HepG2 (cell line): ENCODE measurements around the gene P3H4. TPM values are rescaled to one million over a fixed set of nuclear protein-coding genes. Genes with fewer than 3 reads are reported as not detected.

Experiments
- CCDC6 ChIP-seq: sonication (generic); formaldehyde crosslinking; IDR thresholded peaks from 2 replicates; pipeline ENCODE4 v1.8.1; 2022; ENCODE audit warnings: mild to moderate bottlenecking, missing genetic modification reagents, moderate library complexity
- CHD2 ChIP-seq: IDR thresholded peaks from 2 replicates; pipeline ENCODE4 v1.6.1; 2011; ENCODE audit warnings: low read depth, low read length, improper control_type of control experiment
- DMAP1 ChIP-seq: IDR thresholded peaks from 2 replicates; pipeline ENCODE4 v1.6.1; 2016
- FIP1L1 ChIP-seq: fragments of 200-400 bp; formaldehyde crosslinking; IDR thresholded peaks from 2 replicates; pipeline ENCODE4 v1.6.1; 2018; ENCODE audit warnings: low read depth, mild to moderate bottlenecking, low read length, moderate library complexity, borderline replicate concordance; ENCODE audit not compliant: insufficient read depth
- FOXM1 ChIP-seq: sonication (generic); formaldehyde crosslinking; IDR thresholded peaks from 2 replicates; pipeline ENCODE4 v1.5.0; 2020; ENCODE audit warnings: missing genetic modification reagents
- GABPB1 ChIP-seq: IDR thresholded peaks from 2 replicates; pipeline ENCODE4 v1.6.1; 2016; ENCODE audit warnings: mild to moderate bottlenecking, missing genetic modification reagents, moderate library complexity, missing compliant biosample characterization
- GTF3A ChIP-seq: sonication (generic); formaldehyde crosslinking; conservative IDR thresholded peaks from 2 replicates; pipeline ENCODE4 v1.4.0; 2020; ENCODE audit warnings: mild to moderate bottlenecking, missing genetic modification reagents
- HOXA3 ChIP-seq: sonication (generic); formaldehyde crosslinking; IDR thresholded peaks from 2 replicates; pipeline ENCODE4 v1.5.0; 2020; ENCODE audit warnings: missing genetic modification reagents
- MTERF4 ChIP-seq: sonication (generic); formaldehyde crosslinking; IDR thresholded peaks from 2 replicates; pipeline ENCODE4 v1.8.0; 2023; ENCODE audit warnings: mild to moderate bottlenecking, missing genetic modification reagents
- NFKB2 ChIP-seq: sonication (generic); formaldehyde crosslinking; IDR thresholded peaks from 2 replicates; pipeline ENCODE4 v1.4.0; 2020; ENCODE audit warnings: missing genetic modification reagents, borderline replicate concordance
- NFYC ChIP-seq: IDR thresholded peaks from 2 replicates; pipeline ENCODE4 v1.6.1; 2016; ENCODE audit warnings: missing genetic modification reagents, missing compliant biosample characterization
- RORA ChIP-seq: sonication (generic); formaldehyde crosslinking; IDR thresholded peaks from 2 replicates; pipeline ENCODE4 v1.5.0; 2020; ENCODE audit warnings: mild to moderate bottlenecking, missing genetic modification reagents, moderate library complexity
- SIN3A ChIP-seq: IDR thresholded peaks from 2 replicates; pipeline ENCODE4 v1.6.1; 2011; ENCODE audit warnings: low read depth, mild to moderate bottlenecking, control low read depth, low read length, borderline replicate concordance
- TAF1 ChIP-seq: sonication (generic); formaldehyde crosslinking; IDR thresholded peaks from 2 replicates; pipeline ENCODE4 v1.4.0; 2020; ENCODE audit warnings: missing genetic modification reagents
- THRA ChIP-seq: sonication (generic); formaldehyde crosslinking; IDR thresholded peaks from 2 replicates; pipeline ENCODE4 v1.4.0; 2020; ENCODE audit warnings: missing genetic modification reagents, borderline replicate concordance
- ZC3H4 ChIP-seq: sonication (generic); formaldehyde crosslinking; IDR thresholded peaks from 2 replicates; pipeline ENCODE4 v1.4.0; 2020; ENCODE audit warnings: missing genetic modification reagents, borderline replicate concordance
- ZNF20 ChIP-seq: sonication (generic); formaldehyde crosslinking; IDR thresholded peaks from 2 replicates; pipeline ENCODE4 v1.4.0; 2020; ENCODE audit warnings: mild to moderate bottlenecking, moderate library complexity, missing genetic modification reagents
- ZNF607 ChIP-seq: sonication (generic); formaldehyde crosslinking; IDR thresholded peaks from 2 replicates; pipeline ENCODE4 v1.5.1; 2020; ENCODE audit warnings: missing genetic modification reagents, mild to moderate bottlenecking, borderline replicate concordance
- ZNF678 ChIP-seq: sonication (generic); formaldehyde crosslinking; IDR thresholded peaks from 2 replicates; pipeline ENCODE4 v1.4.0; 2020; ENCODE audit warnings: mild to moderate bottlenecking, missing genetic modification reagents
- ZNF816 ChIP-seq: sonication (generic); formaldehyde crosslinking; IDR thresholded peaks from 2 replicates; pipeline ENCODE4 v1.8.0; 2022; ENCODE audit warnings: missing genetic modification reagents, mild to moderate bottlenecking, borderline replicate concordance
- ZSCAN31 ChIP-seq: sonication (generic); formaldehyde crosslinking; IDR thresholded peaks from 2 replicates; pipeline ENCODE4 v1.5.0; 2020; ENCODE audit warnings: low read depth, mild to moderate bottlenecking, missing genetic modification reagents
- polyA plus RNA-seq, 8 experiments: library from polyadenylated mRNA; depleted of rRNA in 3 of 8; stranded (reverse) in 7 of 8; unstranded in 1 of 8; fragments of >200 nt; fragmentation: Illumina TruSeq in 4 of 8; extraction: Trizol in 4 of 8; gene quantifications; 2 replicates each; pipeline versions ENCODE4 v1.2.1 to v1.2.3, GENCODE V29; 2011 to 2016; ENCODE audit warnings: low read depth in 4 of 8, missing spikeins in 1 of 8, mixed read lengths in 1 of 8; ENCODE audit not compliant: insufficient read depth in 1 of 8
- total RNA-seq, 5 experiments: library from RNA; depleted of rRNA; stranded (reverse); fragments of >200 nt; fragmentation: Illumina TruSeq; extraction: Trizol; gene quantifications; 2 replicates each; pipeline ENCODE4 v1.2.3, GENCODE V29; 2016; ENCODE audit warnings: low read depth in 1 of 5
- TF ChIP-seq, protein P1 (sequence below): sonication (generic); formaldehyde crosslinking; IDR thresholded peaks from 2 replicates; pipeline ENCODE4 v1.4.0; 2020; ENCODE audit warnings: missing genetic modification reagents

The P3H4 gene
- total and polyA plus RNA-seq, 2 of the 13 experiments (the other 11 are each of a cell fraction or from before 2014, with no cell fraction given), result 37.1 to 50.6 TPM

DNA sequence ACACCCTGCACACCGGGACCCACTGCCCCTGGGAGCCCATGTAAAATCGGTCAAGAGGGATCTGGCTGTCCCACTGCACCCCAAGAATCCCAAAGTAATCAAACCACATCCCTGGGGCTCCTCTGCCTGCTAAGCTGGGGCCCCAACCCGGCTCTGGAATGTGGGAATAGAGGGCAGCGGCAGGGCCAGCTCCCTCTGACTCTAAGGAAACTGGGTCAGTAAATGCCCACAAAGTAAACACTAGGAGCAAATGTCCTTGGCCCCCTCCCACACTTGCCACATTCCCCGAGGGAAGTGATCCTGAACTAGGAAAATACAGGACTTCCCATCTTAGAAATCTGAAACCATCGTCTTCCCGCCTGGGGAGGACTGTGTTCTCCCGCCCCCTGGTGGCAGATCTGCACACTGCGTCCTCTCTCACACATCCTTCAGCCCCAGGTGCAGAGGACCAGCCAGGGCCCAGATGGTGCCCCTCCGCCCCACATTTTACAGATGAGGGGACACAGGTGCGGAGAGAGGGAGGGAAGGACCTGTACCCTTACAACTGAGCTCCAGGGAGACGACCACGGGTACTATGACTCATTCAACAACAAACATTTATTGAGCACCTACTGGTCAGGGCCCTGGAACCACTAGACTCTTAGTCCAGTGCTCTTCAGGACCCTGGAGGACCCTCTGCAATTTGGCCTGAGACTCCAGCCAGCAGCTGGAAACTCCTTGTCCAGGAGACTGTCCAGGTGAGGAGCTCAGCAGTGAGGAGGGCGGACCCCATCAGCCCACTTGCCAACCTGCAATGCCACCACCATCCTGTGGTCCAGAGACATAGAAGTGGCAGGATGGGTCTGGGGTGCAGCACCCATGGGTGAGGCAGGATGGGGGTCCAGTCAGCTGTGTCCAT is 10.1 kb downstream of the P3H4 start (continued):
- TF ChIP-seq ZNF20 (CRISPR knock-in tag) (no peak), MTERF4 (CRISPR knock-in tag) (no peak), SIN3A (no peak), GABPB1 (CRISPR knock-in tag) (peak; percentile 26; the same call in 1 of the 2 replicates), ZNF678 (CRISPR knock-in tag) (no peak), NFKB2 (CRISPR knock-in tag) (no peak), RORA (CRISPR knock-in tag) (no peak), CCDC6 (CRISPR knock-in tag) (peak; percentile 45; the same call in 1 of the 2 replicates), HOXA3 (peak; percentile 48; the same call in 1 of the 2 replicates), TAF1 (CRISPR knock-in tag) (no peak), ZSCAN31 (CRISPR knock-in tag) (0 out of 2 replicates have a peak, but pooled peaks have one; percentile 46), DMAP1 (no peak; the same call in 1 of the 2 replicates), ZNF816 (CRISPR knock-in tag) (no peak), GTF3A (CRISPR knock-in tag) (peak; percentile 73; the same call in 1 of the 2 replicates), FOXM1 (CRISPR knock-in tag) (no peak), ZC3H4 (CRISPR knock-in tag) (no peak; the same call in 1 of the 2 replicates), FIP1L1 (no peak), NFYC (CRISPR knock-in tag) (no peak), THRA (CRISPR knock-in tag) (peak; percentile 55; the same call in 1 of the 2 replicates), CHD2 (no peak), ZNF607 (CRISPR knock-in tag) (no peak)
- TF ChIP-seq, protein P1, sequence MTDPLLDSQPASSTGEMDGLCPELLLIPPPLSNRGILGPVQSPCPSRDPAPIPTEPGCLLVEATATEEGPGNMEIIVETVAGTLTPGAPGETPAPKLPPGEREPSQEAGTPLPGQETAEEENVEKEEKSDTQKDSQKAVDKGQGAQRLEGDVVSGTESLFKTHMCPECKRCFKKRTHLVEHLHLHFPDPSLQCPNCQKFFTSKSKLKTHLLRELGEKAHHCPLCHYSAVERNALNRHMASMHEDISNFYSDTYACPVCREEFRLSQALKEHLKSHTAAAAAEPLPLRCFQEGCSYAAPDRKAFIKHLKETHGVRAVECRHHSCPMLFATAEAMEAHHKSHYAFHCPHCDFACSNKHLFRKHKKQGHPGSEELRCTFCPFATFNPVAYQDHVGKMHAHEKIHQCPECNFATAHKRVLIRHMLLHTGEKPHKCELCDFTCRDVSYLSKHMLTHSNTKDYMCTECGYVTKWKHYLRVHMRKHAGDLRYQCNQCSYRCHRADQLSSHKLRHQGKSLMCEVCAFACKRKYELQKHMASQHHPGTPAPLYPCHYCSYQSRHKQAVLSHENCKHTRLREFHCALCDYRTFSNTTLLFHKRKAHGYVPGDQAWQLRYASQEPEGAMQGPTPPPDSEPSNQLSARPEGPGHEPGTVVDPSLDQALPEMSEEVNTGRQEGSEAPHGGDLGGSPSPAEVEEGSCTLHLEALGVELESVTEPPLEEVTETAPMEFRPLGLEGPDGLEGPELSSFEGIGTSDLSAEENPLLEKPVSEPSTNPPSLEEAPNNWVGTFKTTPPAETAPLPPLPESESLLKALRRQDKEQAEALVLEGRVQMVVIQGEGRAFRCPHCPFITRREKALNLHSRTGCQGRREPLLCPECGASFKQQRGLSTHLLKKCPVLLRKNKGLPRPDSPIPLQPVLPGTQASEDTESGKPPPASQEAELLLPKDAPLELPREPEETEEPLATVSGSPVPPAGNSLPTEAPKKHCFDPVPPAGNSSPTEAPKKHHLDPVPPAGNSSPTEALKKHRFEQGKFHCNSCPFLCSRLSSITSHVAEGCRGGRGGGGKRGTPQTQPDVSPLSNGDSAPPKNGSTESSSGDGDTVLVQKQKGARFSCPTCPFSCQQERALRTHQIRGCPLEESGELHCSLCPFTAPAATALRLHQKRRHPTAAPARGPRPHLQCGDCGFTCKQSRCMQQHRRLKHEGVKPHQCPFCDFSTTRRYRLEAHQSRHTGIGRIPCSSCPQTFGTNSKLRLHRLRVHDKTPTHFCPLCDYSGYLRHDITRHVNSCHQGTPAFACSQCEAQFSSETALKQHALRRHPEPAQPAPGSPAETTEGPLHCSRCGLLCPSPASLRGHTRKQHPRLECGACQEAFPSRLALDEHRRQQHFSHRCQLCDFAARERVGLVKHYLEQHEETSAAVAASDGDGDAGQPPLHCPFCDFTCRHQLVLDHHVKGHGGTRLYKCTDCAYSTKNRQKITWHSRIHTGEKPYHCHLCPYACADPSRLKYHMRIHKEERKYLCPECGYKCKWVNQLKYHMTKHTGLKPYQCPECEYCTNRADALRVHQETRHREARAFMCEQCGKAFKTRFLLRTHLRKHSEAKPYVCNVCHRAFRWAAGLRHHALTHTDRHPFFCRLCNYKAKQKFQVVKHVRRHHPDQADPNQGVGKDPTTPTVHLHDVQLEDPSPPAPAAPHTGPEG, result no peak
